GM23248 (cell line): ENCODE results near the gene RNF14.

ENCODE experiments used
- EZH2 ChIP-seq: fragments of 200-600 bp; sonication (generic); IDR thresholded peaks from 2 replicates; pipeline ENCODE4 v1.6.1; 2018; ENCODE audit warnings: antibody characterized with exemption, mild to moderate bottlenecking; ENCODE audit not compliant: insufficient read depth, poor library complexity, severe bottlenecking
- EZH2phosphoT487 ChIP-seq: fragments of 200-600 bp; sonication (generic); IDR thresholded peaks from 2 replicates; pipeline ENCODE4 v1.6.1; 2018; ENCODE audit warnings: antibody characterized with exemption, moderate library complexity, mild to moderate bottlenecking, low read depth; ENCODE audit not compliant: insufficient read depth

DNA sequence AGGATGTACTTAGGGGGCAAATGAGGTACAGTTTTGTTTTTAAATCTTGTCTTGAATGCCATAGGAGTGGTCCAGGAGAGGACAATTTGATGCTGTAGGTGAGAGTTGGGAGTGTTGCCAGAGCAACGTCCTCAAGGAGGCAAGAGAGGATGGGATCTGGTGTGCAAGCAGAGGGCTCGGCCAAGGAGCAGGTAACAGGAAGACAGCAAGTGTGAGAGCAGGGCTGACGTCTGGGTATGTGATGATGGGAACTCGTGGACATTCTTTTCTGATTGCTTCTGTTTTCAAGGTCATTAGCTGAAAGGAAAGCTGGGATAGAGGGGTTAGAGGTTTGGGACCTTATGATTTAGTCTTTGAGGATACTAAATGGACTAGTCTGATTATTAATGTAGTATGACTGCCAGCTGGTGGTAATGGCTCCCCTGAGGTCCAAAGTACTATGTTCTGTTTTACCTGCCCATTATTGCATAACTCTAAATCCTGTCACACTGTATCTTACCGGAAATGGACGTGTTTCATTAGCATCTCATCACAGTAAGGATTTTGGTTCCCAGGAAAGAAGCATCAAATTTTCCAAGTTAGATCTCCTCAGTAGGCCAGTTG lies 28.6 kb downstream of the RNF14 start:
- TF ChIP-seq EZH2 (no peak), EZH2phosphoT487 (no peak)
